Liver (tissue), 9 donors: Measurements from ENCODE around the gene GRIP1. TPM values are rescaled to one million over a fixed set of nuclear protein-coding genes. Genes with fewer than 3 reads are reported as not detected.

Experiments
- DNase-seq: peaks from one replicate; pipeline ENCODE4 v3.0.0-alpha.2; 2017; ENCODE audit warnings: low spot score
- H3K27ac ChIP-seq, 2 donors: one replicate each; pipeline ENCODE4 v1.7.0; 2013; ENCODE audit warnings: inconsistent platforms in 2 of 2, low read length in 2 of 2, control low read depth in 1 of 2, low read depth in 1 of 2, mild to moderate bottlenecking in 1 of 2
- H3K27me3 ChIP-seq, 4 donors: one replicate each; pipeline versions ENCODE4 v1.6.1 to v1.7.0; 2013; ENCODE audit warnings: low read length in 3 of 4, inconsistent platforms in 1 of 4, mild to moderate bottlenecking in 1 of 4, moderate library complexity in 1 of 4; ENCODE audit not compliant: control insufficient read depth in 4 of 4, insufficient read depth in 4 of 4
- H3K36me3 ChIP-seq, 4 donors: one replicate each; pipeline versions ENCODE4 v1.6.1 to v1.7.0; 2013; ENCODE audit warnings: low read length in 3 of 4, mild to moderate bottlenecking in 3 of 4, low read depth in 1 of 4, moderate library complexity in 1 of 4; ENCODE audit not compliant: control insufficient read depth in 4 of 4, insufficient read depth in 3 of 4
- H3K4me1 ChIP-seq, 4 donors: one replicate each; pipeline versions ENCODE4 v1.6.1 to v1.7.0; 2013; ENCODE audit warnings: low read length in 3 of 4, mild to moderate bottlenecking in 3 of 4, moderate library complexity in 1 of 4; ENCODE audit not compliant: control insufficient read depth in 4 of 4, insufficient read depth in 4 of 4
- H3K4me3 ChIP-seq, 3 donors: one replicate each; pipeline versions ENCODE4 v1.6.1 to v1.7.0; 2013; ENCODE audit warnings: low read length in 3 of 3, control low read depth in 1 of 3, low read depth in 1 of 3, mild to moderate bottlenecking in 1 of 3
- H3K9ac ChIP-seq, 2 donors: one replicate each; pipeline ENCODE4 v1.7.0; 2013; ENCODE audit warnings: low read length in 2 of 2, mild to moderate bottlenecking in 2 of 2, moderate library complexity in 2 of 2, control low read depth in 1 of 2, low read depth in 1 of 2
- H3K9me3 ChIP-seq, 4 donors: one replicate each; pipeline versions ENCODE4 v1.6.1 to v1.7.0; 2013; ENCODE audit warnings: low read length in 3 of 4; ENCODE audit not compliant: control insufficient read depth in 4 of 4
- ATF3 ChIP-seq: IDR thresholded peaks from 2 replicates; pipeline ENCODE4 v1.6.1; 2016; ENCODE audit warnings: antibody characterized with exemption
- CTCF ChIP-seq: fragments of 150-350 bp; IDR thresholded peaks from 2 replicates; pipeline ENCODE4 v1.5.1; 2017; ENCODE audit warnings: improper control_type of control experiment, low read depth, low read length; ENCODE audit not compliant: missing input control
- EGR1 ChIP-seq, 2 donors: IDR thresholded peaks; 2 replicates each; pipeline ENCODE4 v1.6.1; 2016 to 2018; ENCODE audit warnings: antibody characterized with exemption in 2 of 2, low read depth in 2 of 2
- FOXA1 ChIP-seq: IDR thresholded peaks from 2 replicates; pipeline ENCODE4 v1.6.1; 2016; ENCODE audit warnings: antibody characterized with exemption
- FOXA2 ChIP-seq: IDR thresholded peaks from 2 replicates; pipeline ENCODE4 v1.6.1; 2016; ENCODE audit warnings: antibody characterized with exemption
- GABPA ChIP-seq, 2 donors: IDR thresholded peaks in 1 of 2; conservative IDR thresholded peaks in 1 of 2; 2 replicates each; pipeline ENCODE4 v1.6.1; 2016; ENCODE audit warnings: antibody characterized with exemption in 2 of 2, mild to moderate bottlenecking in 1 of 2, moderate library complexity in 1 of 2
- HNF4A ChIP-seq, 2 donors: conservative IDR thresholded peaks; 2 replicates each; pipeline ENCODE4 v1.6.1; 2016; ENCODE audit warnings: antibody characterized with exemption in 2 of 2, mild to moderate bottlenecking in 2 of 2
- HNF4G ChIP-seq: IDR thresholded peaks from 2 replicates; pipeline ENCODE4 v1.6.1; 2016; ENCODE audit warnings: antibody characterized with exemption
- JUND ChIP-seq, 2 donors: IDR thresholded peaks; 2 replicates each; pipeline ENCODE4 v1.6.1; 2016; ENCODE audit warnings: antibody characterized with exemption in 2 of 2
- MAX ChIP-seq: IDR thresholded peaks from 2 replicates; pipeline ENCODE4 v1.6.1; 2016; ENCODE audit warnings: antibody characterized with exemption
- NR2F2 ChIP-seq: IDR thresholded peaks from 2 replicates; pipeline ENCODE4 v1.6.1; 2016; ENCODE audit warnings: antibody characterized with exemption
- RAD21 ChIP-seq, 2 donors: IDR thresholded peaks; 2 replicates each; pipeline ENCODE4 v1.6.1; 2016; ENCODE audit warnings: antibody characterized with exemption in 2 of 2, mild to moderate bottlenecking in 2 of 2
- RXRA ChIP-seq, 2 donors: IDR thresholded peaks; 2 replicates each; pipeline ENCODE4 v1.6.1; 2017 to 2018; ENCODE audit warnings: antibody characterized with exemption in 2 of 2, mild to moderate bottlenecking in 1 of 2
- SP1 ChIP-seq: IDR thresholded peaks from 2 replicates; pipeline ENCODE4 v1.6.1; 2018; ENCODE audit warnings: antibody characterized with exemption, mild to moderate bottlenecking
- TAF1 ChIP-seq: conservative IDR thresholded peaks from 2 replicates; pipeline ENCODE4 v1.6.1; 2016; ENCODE audit warnings: antibody characterized with exemption, mild to moderate bottlenecking
- YY1 ChIP-seq: IDR thresholded peaks from 2 replicates; pipeline ENCODE4 v1.6.1; 2016; ENCODE audit warnings: antibody characterized with exemption, mild to moderate bottlenecking
- WGBS: extraction: QIAGEN DNeasy Blood & Tissue Kit; methylation state at CpG from one replicate; pipeline ENCODE4 v1.1.7; 2013; 5-methylcytosine and 5-hydroxymethylcytosine counted together
- polyA plus RNA-seq, 2 donors: library from polyadenylated mRNA; stranded (reverse) in 1 of 2; unstranded in 1 of 2; fragments of 200-250 nt in 1 of 2; fragments of >200 nt in 1 of 2; fragmentation: Nextera tagmentation in 1 of 2; extraction: Ambion mirVana in 1 of 2; gene quantifications; one replicate each; pipeline versions ENCODE4 v1.2.1 to v1.2.3, GENCODE V29; 2013 to 2015
- total RNA-seq, 2 donors: library from RNA; depleted of rRNA; stranded (reverse); fragments of >200 nt; gene quantifications; one replicate each; pipeline ENCODE4 v1.2.3, GENCODE V29; 2014
- donor health status: healthy.
- donor health status: healthy.
- donor health status: healthy.
- donor health status: healthy.
- donor health status: healthy.

The GRIP1 gene
- total and polyA plus RNA-seq, 4 donors, result 0.05 to 1.5 (median 0.24) TPM

GRCh38 chr12:66447643-66448042 lies 231.2 kb downstream of the GRIP1 start (continued):
- TF ChIP-seq SP1, result no peak

GRCh38 chr12:66446276-66446675 lies 232.6 kb downstream of the GRIP1 start:
- Histone ChIP-seq H3K4me1 (no peaks in the 10 kb centered on the region), H3K27ac (no peak overlapping the region), H3K9ac (no peak overlapping the region), H3K9me3 (no peaks in the 10 kb centered on the region), H3K27me3 (peaks cover 0 to 4% (median 0%) of the 10 kb centered on the region in 4 donors), H3K36me3 (no peaks in the 10 kb centered on the region), H3K4me3 (no peak overlapping the region)
- 82% methylated on average over 2 of the region's 2 CpGs for WGBS
- DNase-seq, result no peak
- TF ChIP-seq FOXA2 (no peak), YY1 (no peak), JUND (IDR thresholded peaks at IDR 0.05) (no peak), CTCF (no peak), NR2F2 (no peak), RXRA (IDR thresholded peaks at IDR 0.05) (no peak), HNF4A (conservative IDR thresholded peaks at IDR 0.05) (no peak), TAF1 (no peak), GABPA (IDR thresholded peaks at IDR 0.05 in 1 of 2, conservative IDR thresholded peaks at IDR 0.05 in 1 of 2) (no peak), MAX (no peak), SP1 (no peak), EGR1 (IDR thresholded peaks at IDR 0.05; ENCODE audit: low read depth in 2 of 2) (no peak), RAD21 (IDR thresholded peaks at IDR 0.05) (no peak), ATF3 (no peak), HNF4G (no peak)

- Histone ChIP-seq H3K9me3 (no peaks in the 10 kb centered on the region), H3K9ac (no peak overlapping the region), H3K27ac (no peak overlapping the region), H3K4me1 (no peaks in the 10 kb centered on the region), H3K27me3 (peaks cover 0 to 4% (median 0%) of the 10 kb centered on the region in 4 donors), H3K4me3 (no peak overlapping the region), H3K36me3 (no peaks in the 10 kb centered on the region)
- no peak for TF ChIP-seq CTCF
- no peak for TF ChIP-seq TAF1
- TF ChIP-seq HNF4G, result no peak
- TF ChIP-seq JUND (IDR thresholded peaks at IDR 0.05), result no peak
- TF ChIP-seq NR2F2, result no peak
- no peak for TF ChIP-seq GABPA (IDR thresholded peaks at IDR 0.05 in 1 of 2, conservative IDR thresholded peaks at IDR 0.05 in 1 of 2)
- no peak for TF ChIP-seq FOXA1
- 73% methylated on average over 6 of the region's 6 CpGs for WGBS
- DNase-seq, result no peak
These were observed 236.8 kb downstream of the GRIP1 start for GRCh38 chr12:66441905-66442559.
